ENCODE measurements around the gene APOA5. TPM values are rescaled to one million over a fixed set of nuclear protein-coding genes. Genes with fewer than 3 reads are reported as not detected.

Gene APOA5
- total and polyA plus RNA-seq, 2 of the 13 experiments (the other 11 are each of a cell fraction or from before 2014, with no cell fraction given) = 44.0 to 49.1 TPM

DNA sequence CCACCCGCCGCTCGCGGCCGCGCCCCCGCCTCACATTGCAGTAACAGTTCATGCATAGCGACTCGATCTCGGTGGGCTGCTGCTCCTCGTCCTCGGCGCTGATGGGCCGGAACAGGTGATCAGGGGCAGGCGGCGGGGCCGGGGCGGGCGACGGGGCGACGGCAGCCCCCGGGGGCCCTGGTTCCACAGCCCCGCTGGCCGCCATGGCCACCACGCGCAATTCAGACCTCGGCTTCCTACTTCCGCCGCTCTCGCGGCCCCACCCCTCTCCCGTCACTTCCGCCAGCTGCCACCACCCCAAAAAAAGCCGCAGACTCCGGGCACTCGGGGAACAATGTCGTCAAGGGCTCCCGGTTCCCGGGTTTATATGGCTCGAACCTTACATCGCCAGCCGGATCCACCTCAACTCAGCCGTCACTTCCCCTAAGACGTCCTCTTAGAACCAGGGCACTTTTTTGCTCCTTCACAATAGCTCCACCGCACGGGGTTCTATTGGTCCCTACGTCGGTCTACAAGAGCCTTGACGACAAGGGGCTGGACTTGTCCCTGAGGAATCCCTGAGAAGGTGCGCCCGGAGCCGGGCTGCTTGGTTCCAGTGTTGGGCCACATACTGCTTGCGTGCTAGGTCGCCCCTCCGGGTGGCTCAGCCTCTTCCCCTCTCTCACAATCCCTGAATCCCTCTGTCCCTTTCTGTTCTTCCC lies 3.7 kb downstream of the APOA5 start, which contains the start of gene ZPR1 (continued):
- TF ChIP-seq, protein P1, sequence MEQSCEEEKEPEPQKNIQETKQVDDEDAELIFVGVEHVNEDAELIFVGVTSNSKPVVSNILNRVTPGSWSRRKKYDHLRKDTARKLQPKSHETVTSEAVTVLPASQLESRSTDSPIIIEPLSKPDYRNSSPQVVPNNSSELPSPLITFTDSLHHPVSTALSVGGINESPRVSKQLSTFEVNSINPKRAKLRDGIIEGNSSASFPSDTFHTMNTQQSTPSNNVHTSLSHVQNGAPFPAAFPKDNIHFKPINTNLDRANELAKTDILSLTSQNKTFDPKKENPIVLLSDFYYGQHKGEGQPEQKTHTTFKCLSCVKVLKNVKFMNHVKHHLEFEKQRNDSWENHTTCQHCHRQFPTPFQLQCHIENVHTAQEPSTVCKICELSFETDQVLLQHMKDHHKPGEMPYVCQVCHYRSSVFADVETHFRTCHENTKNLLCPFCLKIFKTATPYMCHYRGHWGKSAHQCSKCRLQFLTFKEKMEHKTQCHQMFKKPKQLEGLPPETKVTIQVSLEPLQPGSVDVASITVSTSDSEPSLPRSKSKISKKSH (CRISPR knock-in tag; IDR thresholded peaks at IDR 0.05; ENCODE audit: borderline replicate concordance) = no peak
- TF ChIP-seq RBM39 (IDR thresholded peaks at IDR 0.05; ENCODE audit: low read depth, low read length, poor library complexity, severe bottlenecking) = peak; percentile 86
- TF ChIP-seq ZMYM4 (CRISPR knock-in tag; IDR thresholded peaks at IDR 0.05) = no peak
- TF ChIP-seq ZNF557 (CRISPR knock-in tag; IDR thresholded peaks at IDR 0.05) = no peak
- TF ChIP-seq ZZZ3 (CRISPR knock-in tag; IDR thresholded peaks at IDR 0.05; ENCODE audit: borderline replicate concordance) = no peak
- no peak for TF ChIP-seq RFX1 (IDR thresholded peaks at IDR 0.05)
- TF ChIP-seq, protein P2, sequence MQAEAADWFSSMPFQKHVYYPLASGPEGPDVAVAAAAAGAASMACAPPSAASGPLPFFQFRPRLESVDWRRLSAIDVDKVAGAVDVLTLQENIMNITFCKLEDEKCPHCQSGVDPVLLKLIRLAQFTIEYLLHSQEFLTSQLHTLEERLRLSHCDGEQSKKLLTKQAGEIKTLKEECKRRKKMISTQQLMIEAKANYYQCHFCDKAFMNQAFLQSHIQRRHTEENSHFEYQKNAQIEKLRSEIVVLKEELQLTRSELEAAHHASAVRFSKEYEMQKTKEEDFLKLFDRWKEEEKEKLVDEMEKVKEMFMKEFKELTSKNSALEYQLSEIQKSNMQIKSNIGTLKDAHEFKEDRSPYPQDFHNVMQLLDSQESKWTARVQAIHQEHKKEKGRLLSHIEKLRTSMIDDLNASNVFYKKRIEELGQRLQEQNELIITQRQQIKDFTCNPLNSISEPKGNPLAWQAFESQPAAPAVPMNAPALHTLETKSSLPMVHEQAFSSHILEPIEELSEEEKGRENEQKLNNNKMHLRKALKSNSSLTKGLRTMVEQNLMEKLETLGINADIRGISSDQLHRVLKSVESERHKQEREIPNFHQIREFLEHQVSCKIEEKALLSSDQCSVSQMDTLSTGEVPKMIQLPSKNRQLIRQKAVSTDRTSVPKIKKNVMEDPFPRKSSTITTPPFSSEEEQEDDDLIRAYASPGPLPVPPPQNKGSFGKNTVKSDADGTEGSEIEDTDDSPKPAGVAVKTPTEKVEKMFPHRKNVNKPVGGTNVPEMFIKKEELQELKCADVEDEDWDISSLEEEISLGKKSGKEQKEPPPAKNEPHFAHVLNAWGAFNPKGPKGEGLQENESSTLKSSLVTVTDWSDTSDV (CRISPR knock-in tag; IDR thresholded peaks at IDR 0.05) = no peak
- no peak for TF ChIP-seq ZNF7 (CRISPR knock-in tag; IDR thresholded peaks at IDR 0.05)
- TF ChIP-seq DNMT3B (CRISPR knock-in tag; conservative IDR thresholded peaks at IDR 0.05) = no peak
- peak; percentile 56; the same call in 1 of the 2 replicates for TF ChIP-seq YEATS2 (CRISPR knock-in tag; IDR thresholded peaks at IDR 0.05; ENCODE audit: borderline replicate concordance)
- TF ChIP-seq, protein P3, sequence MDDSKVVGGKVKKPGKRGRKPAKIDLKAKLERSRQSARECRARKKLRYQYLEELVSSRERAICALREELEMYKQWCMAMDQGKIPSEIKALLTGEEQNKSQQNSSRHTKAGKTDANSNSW (CRISPR knock-in tag; IDR thresholded peaks at IDR 0.05; ENCODE audit: borderline replicate concordance) = no peak
- TF ChIP-seq, protein P4, sequence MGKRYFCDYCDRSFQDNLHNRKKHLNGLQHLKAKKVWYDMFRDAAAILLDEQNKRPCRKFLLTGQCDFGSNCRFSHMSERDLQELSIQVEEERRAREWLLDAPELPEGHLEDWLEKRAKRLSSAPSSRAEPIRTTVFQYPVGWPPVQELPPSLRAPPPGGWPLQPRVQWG (CRISPR knock-in tag; IDR thresholded peaks at IDR 0.05; ENCODE audit: borderline replicate concordance, low read depth) = no peak
- TF ChIP-seq ZC3H4 (CRISPR knock-in tag; IDR thresholded peaks at IDR 0.05; ENCODE audit: borderline replicate concordance) = no peak
- TF ChIP-seq RELA (CRISPR knock-in tag; IDR thresholded peaks at IDR 0.05) = no peak
- TF ChIP-seq FOXA1 (IDR thresholded peaks at IDR 0.05) = no peak
- TF ChIP-seq FOXA1 (CRISPR knock-in tag; IDR thresholded peaks at IDR 0.05) = no peak
- TF ChIP-seq SALL1 (CRISPR knock-in tag; IDR thresholded peaks at IDR 0.05) = peak; percentile 67
- TF ChIP-seq ZNF670 (CRISPR knock-in tag; IDR thresholded peaks at IDR 0.05; ENCODE audit: borderline replicate concordance) = no peak
- TF ChIP-seq BRCA1 (CRISPR knock-in tag; IDR thresholded peaks at IDR 0.05) = no peak
- TF ChIP-seq KAT8 (CRISPR knock-in tag; IDR thresholded peaks at IDR 0.05) = peak; percentile 89
- TF ChIP-seq HOXA9 (CRISPR knock-in tag; IDR thresholded peaks at IDR 0.05; ENCODE audit: borderline replicate concordance) = no peak
- peak; percentile 91 for TF ChIP-seq MXD4 (CRISPR knock-in tag; IDR thresholded peaks at IDR 0.05)
- no peak; the same call in 1 of the 2 replicates for TF ChIP-seq ISL2 (CRISPR knock-in tag; IDR thresholded peaks at IDR 0.05)

All from HepG2 (cell line).